ENCODE data around the gene ROPN1.
A peak's percentile ranks its signal among the peaks of the same experiment; 100 is the strongest.
"Not testable (repeated sequence)": the region's sequence is repeated elsewhere in the genome, so short reads cannot be mapped to it uniquely, and the experiment has no call there.

The ROPN1 gene

DNA sequence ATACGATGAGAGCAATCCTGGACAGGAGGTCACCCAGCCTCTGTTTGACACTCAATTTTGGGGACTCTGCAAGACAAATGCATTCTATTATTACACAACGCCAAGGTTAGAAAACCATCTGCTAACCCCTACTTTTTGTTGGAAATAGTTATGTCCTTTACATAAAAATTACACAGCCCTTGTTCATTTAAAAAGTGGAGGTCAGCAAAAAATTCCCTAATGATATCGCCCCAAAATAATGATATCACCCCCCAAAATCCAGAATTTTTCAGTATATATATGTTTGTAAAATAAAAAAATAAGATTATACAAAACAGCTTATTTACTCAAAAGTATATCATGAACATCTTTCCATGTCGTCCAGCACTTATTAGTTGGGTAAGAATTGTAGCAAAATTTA is 11.4 kb downstream of the ROPN1 start:
- no peak for DNase-seq
- no CpG with 5 or more reads among the region's 4 CpGs for WGBS (ENCODE audit: insufficient coverage)
- ChIA-PET POLR2A (no interaction called here), CTCF (interaction anchor here (1.1 to 1.9 kb wide), 4 partner anchors 9 to 39 kb away, joined by 4 to 9 read pairs (median 6); partner anchors contain the start of gene CCDC14)
- H3K4me1 ChIP-seq (ENCODE audit: control extremely low read depth in 1 of 4, control insufficient read depth in 4 of 4, insufficient read depth in 4 of 4, low read length in 3 of 4) = peaks cover 0 to 5% (median 2%) of the 10 kb centered on the region in 4 experiments
- H3K9me3 ChIP-seq (ENCODE audit: control extremely low read depth in 1 of 5, control insufficient read depth in 4 of 5, insufficient read depth in 2 of 5, low read depth in 1 of 5, low read length in 4 of 5) = peaks cover 0 to 3% (median 0%) of the 10 kb centered on the region in 5 experiments
- no peak overlapping the region for H3K4me3 ChIP-seq (ENCODE audit: control insufficient read depth in 1 of 7, extremely low read depth in 1 of 7, insufficient read depth in 4 of 7, low read depth in 2 of 7, low read length in 6 of 7)
- no peaks in the 10 kb centered on the region for H3K36me3 ChIP-seq (ENCODE audit: control insufficient read depth in 4 of 4, insufficient read depth in 4 of 4, low read length in 3 of 4)
- peaks cover 4 to 36% (median 21%) of the 10 kb centered on the region in 5 experiments for H3K27me3 ChIP-seq (replicated peaks in 2 of 5; ENCODE audit: control insufficient read depth in 4 of 5, insufficient read depth in 5 of 5, low read length in 4 of 5)
- no peak overlapping the region for H3K27ac ChIP-seq (ENCODE audit: insufficient read depth in 1 of 2, low read depth in 1 of 2, low read length in 2 of 2, poor library complexity in 1 of 2, severe bottlenecking in 2 of 2)

DNA sequence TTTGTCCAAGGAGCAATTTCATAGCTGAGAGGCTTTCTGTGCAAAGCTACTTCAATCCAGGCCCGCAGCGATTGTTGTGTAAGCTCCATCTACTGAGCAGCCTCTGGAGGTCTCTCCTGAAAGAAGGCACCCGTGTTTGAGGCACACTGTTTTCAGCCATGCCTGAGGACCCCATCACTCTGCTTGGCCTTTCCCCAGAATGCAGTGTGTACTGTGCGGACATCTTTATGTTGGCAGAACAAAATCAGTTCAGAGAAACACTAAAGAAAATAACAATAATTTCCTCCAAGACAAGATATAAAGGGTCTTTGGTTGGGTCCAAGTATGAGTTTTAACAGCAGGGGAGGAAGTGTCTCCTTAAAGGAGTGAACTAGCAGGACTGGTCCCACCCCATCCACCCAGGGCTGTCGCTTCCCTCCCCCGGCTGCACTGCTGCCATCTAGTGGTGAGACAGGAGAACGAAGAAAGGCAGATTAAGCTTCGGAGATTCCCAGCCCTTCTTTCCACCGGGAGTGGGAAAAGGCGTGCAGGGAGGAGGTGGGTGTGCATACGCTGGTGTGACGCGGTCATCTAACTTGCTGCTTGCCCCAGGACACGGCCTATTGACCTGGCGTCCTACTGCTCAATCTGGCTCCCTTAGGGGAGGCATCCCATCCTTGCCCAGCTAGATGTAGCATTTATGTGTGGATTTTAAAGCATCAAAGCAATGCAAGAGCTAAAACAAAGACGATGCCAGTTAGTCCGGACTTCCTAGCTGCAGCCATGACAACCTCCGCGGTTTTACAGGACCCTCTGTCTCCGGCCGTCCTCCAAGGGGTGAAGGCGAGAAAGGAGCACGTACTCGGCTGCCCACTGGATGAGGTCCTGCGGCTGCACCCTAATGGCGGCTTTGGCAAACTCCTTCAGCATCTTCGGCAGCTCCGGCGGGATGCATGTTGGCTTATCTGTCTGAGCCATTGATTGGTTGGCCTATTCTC is 12.1 kb downstream of the ROPN1 start:
- H3K4me3 ChIP-seq (ENCODE audit: control insufficient read depth in 1 of 7, extremely low read depth in 1 of 7, insufficient read depth in 4 of 7, low read depth in 2 of 7, low read length in 6 of 7) = peak overlapping the region in 2 of 7 experiments; percentile 19 to 53
- H3K4me1 ChIP-seq (ENCODE audit: control extremely low read depth in 1 of 4, control insufficient read depth in 4 of 4, insufficient read depth in 4 of 4, low read length in 3 of 4); H3K9me3 ChIP-seq (ENCODE audit: control extremely low read depth in 1 of 5, control insufficient read depth in 4 of 5, insufficient read depth in 2 of 5, low read depth in 1 of 5, low read length in 4 of 5); POLR2A ChIA-PET; H3K27ac ChIP-seq (ENCODE audit: insufficient read depth in 1 of 2, low read depth in 1 of 2, low read length in 2 of 2, poor library complexity in 1 of 2, severe bottlenecking in 2 of 2); H3K36me3 ChIP-seq (ENCODE audit: control insufficient read depth in 4 of 4, insufficient read depth in 4 of 4, low read length in 3 of 4): not testable (repeated sequence)
- CTCF ChIA-PET = interaction anchor here (1.1 to 1.9 kb wide), 4 partner anchors 9 to 39 kb away, joined by 4 to 9 read pairs (median 6); partner anchors contain the start of gene CCDC14
- peak in 2 of 3 donors; percentile 18 to 22 for DNase-seq
- 18% methylated on average over 16 of the region's 29 CpGs for WGBS (ENCODE audit: insufficient coverage)
- peaks cover 4 to 34% (median 21%) of the 10 kb centered on the region in 5 experiments for H3K27me3 ChIP-seq (replicated peaks in 2 of 5; ENCODE audit: control insufficient read depth in 4 of 5, insufficient read depth in 5 of 5, low read length in 4 of 5)

DNA sequence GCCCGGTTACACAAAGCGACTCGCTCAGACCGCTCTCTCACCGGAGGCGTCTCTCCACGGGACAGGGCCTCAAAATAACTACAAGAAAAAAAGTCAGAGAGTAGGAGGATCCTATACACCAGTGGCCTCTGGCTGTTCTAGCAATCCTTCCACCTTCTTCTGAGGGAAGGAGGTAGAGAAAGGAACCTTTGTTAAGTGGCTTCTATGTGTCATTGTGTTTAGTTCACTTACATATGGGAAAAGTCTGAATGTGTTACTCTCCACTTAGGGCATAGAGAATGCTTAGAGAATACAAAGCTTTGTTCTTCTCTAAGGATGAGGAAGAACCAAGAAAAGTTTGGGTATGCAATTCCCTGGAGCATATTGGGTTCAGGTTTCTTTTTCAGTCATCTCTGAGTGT is 15.0 kb downstream of the ROPN1 start:
- DNase-seq; H3K27ac ChIP-seq (ENCODE audit: insufficient read depth in 1 of 2, low read depth in 1 of 2, low read length in 2 of 2, poor library complexity in 1 of 2, severe bottlenecking in 2 of 2); CTCF ChIA-PET; H3K4me3 ChIP-seq (ENCODE audit: control insufficient read depth in 1 of 7, extremely low read depth in 1 of 7, insufficient read depth in 4 of 7, low read depth in 2 of 7, low read length in 6 of 7); POLR2A ChIA-PET; H3K9me3 ChIP-seq (ENCODE audit: control extremely low read depth in 1 of 5, control insufficient read depth in 4 of 5, insufficient read depth in 2 of 5, low read depth in 1 of 5, low read length in 4 of 5); H3K4me1 ChIP-seq (ENCODE audit: control extremely low read depth in 1 of 4, control insufficient read depth in 4 of 4, insufficient read depth in 4 of 4, low read length in 3 of 4); H3K36me3 ChIP-seq (ENCODE audit: control insufficient read depth in 4 of 4, insufficient read depth in 4 of 4, low read length in 3 of 4): not testable (repeated sequence)
- H3K27me3 ChIP-seq (replicated peaks in 2 of 5; ENCODE audit: control insufficient read depth in 4 of 5, insufficient read depth in 5 of 5, low read length in 4 of 5) = peaks cover 2 to 21% (median 14%) of the 10 kb centered on the region in 5 experiments
- WGBS (ENCODE audit: insufficient coverage) = no CpG with 5 or more reads among the region's 7 CpGs

DNA sequence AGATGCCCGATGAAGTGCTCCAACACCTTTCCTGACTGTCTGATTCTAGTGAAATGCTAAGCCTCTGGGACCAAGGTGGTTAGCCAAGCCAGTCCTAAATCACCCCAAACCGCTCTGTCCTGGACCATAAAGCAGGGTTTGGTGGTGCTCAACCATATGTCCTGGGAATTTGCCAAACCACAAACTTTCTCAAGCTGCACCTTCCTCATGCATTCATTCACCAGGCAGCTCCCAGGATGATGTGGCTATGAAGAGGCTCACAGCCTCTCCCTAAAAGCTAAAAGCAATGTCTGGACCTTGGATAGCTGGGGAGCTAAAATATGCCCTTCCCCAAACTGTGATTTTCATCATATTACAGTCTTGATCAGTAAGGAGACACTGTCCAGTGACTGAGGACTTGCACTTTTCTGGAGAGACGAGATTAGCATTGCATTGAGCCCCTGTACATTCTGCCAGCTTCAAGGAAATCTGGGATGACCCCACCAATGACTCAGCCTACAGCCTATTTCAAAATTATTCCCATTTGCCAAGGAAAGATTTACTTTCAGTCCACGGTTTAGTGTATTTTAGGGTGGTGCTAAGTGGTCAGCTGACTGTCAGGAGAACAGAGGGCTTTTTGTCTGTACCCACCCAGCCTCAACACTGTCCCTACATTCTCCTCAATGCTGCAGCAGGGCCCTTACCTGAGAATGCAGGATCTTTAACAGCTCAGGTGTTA is 15.6 kb downstream of the ROPN1 start:
- WGBS (ENCODE audit: insufficient coverage) = 95% methylated on average over 2 of the region's 4 CpGs
- H3K9me3 ChIP-seq (ENCODE audit: control extremely low read depth in 1 of 5, control insufficient read depth in 4 of 5, insufficient read depth in 2 of 5, low read depth in 1 of 5, low read length in 4 of 5); CTCF ChIA-PET: not testable (repeated sequence)

DNA sequence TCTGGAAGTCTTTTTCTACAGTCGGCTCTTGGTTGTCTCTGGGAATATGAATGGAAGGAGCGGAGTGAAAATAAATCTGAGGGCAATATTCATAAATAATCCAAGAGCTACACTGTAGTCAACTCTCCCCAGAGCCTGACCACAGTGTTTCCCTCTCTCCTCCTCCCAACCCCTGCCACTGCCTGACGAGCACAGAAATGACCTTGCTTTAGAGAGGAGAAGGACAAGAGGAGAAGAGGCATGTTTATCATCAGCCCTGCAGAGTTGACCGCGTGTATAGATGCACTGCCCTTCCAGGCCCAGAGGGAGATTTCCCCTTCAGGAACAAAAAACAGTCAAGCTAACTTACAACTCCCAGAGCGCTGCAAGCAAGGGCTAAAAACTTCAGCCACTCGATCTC is 16.9 kb downstream of the ROPN1 start:
- POLR2A ChIA-PET; H3K4me3 ChIP-seq (ENCODE audit: control insufficient read depth in 1 of 7, extremely low read depth in 1 of 7, insufficient read depth in 4 of 7, low read depth in 2 of 7, low read length in 6 of 7); CTCF ChIA-PET; H3K36me3 ChIP-seq (ENCODE audit: control insufficient read depth in 4 of 4, insufficient read depth in 4 of 4, low read length in 3 of 4); H3K4me1 ChIP-seq (ENCODE audit: control extremely low read depth in 1 of 4, control insufficient read depth in 4 of 4, insufficient read depth in 4 of 4, low read length in 3 of 4); H3K27ac ChIP-seq (ENCODE audit: insufficient read depth in 1 of 2, low read depth in 1 of 2, low read length in 2 of 2, poor library complexity in 1 of 2, severe bottlenecking in 2 of 2); H3K9me3 ChIP-seq (ENCODE audit: control extremely low read depth in 1 of 5, control insufficient read depth in 4 of 5, insufficient read depth in 2 of 5, low read depth in 1 of 5, low read length in 4 of 5); DNase-seq; H3K27me3 ChIP-seq (replicated peaks in 2 of 5; ENCODE audit: control insufficient read depth in 4 of 5, insufficient read depth in 5 of 5, low read length in 4 of 5): not testable (repeated sequence)
- WGBS (ENCODE audit: insufficient coverage) = no CpG with 5 or more reads among the region's 7 CpGs

More for the DNA sequence above, 15.6 kb downstream of the ROPN1 start:
- H3K27me3 ChIP-seq (replicated peaks in 2 of 5; ENCODE audit: control insufficient read depth in 4 of 5, insufficient read depth in 5 of 5, low read length in 4 of 5) = peaks cover 0 to 15% (median 9%) of the 10 kb centered on the region in 5 experiments
- H3K4me1 ChIP-seq (ENCODE audit: control extremely low read depth in 1 of 4, control insufficient read depth in 4 of 4, insufficient read depth in 4 of 4, low read length in 3 of 4); POLR2A ChIA-PET; H3K27ac ChIP-seq (ENCODE audit: insufficient read depth in 1 of 2, low read depth in 1 of 2, low read length in 2 of 2, poor library complexity in 1 of 2, severe bottlenecking in 2 of 2); DNase-seq; H3K36me3 ChIP-seq (ENCODE audit: control insufficient read depth in 4 of 4, insufficient read depth in 4 of 4, low read length in 3 of 4); H3K4me3 ChIP-seq (ENCODE audit: control insufficient read depth in 1 of 7, extremely low read depth in 1 of 7, insufficient read depth in 4 of 7, low read depth in 2 of 7, low read length in 6 of 7): not testable (repeated sequence)

DNA sequence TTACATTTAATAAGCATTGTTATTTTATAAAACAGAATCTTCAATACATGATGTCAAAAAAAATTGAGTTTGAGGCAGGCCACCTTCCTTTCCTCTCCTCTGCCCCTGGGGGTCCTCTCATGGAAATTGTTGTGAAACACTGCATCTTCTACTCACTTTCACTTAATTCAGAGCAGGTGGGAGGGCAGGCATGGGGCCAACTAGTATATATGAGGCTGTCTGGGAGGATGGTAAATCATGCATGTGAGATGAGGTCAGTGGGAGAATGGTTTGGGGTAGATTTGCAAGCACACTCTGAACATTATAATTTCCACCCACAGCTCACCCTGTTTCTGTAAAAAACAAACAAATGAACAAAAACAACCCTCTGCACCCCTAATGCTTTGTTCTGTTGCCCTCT is 20.5 kb downstream of the ROPN1 start:
- Histone ChIP-seq H3K27me3 (replicated peaks in 2 of 5; ENCODE audit: control insufficient read depth in 4 of 5, insufficient read depth in 5 of 5, low read length in 4 of 5) (peaks cover 0 to 2% (median 0%) of the 10 kb centered on the region in 5 experiments), H3K27ac (ENCODE audit: insufficient read depth in 1 of 2, low read depth in 1 of 2, low read length in 2 of 2, poor library complexity in 1 of 2, severe bottlenecking in 2 of 2) (no peak overlapping the region), H3K4me3 (ENCODE audit: control insufficient read depth in 1 of 7, extremely low read depth in 1 of 7, insufficient read depth in 4 of 7, low read depth in 2 of 7, low read length in 6 of 7) (no peak overlapping the region), H3K9me3 (ENCODE audit: control extremely low read depth in 1 of 5, control insufficient read depth in 4 of 5, insufficient read depth in 2 of 5, low read depth in 1 of 5, low read length in 4 of 5) (no peaks in the 10 kb centered on the region), H3K4me1 (ENCODE audit: control extremely low read depth in 1 of 4, control insufficient read depth in 4 of 4, insufficient read depth in 4 of 4, low read length in 3 of 4) (no peaks in the 10 kb centered on the region), H3K36me3 (ENCODE audit: control insufficient read depth in 4 of 4, insufficient read depth in 4 of 4, low read length in 3 of 4) (no peaks in the 10 kb centered on the region)
- CTCF ChIA-PET = interaction anchor here (1.7 kb wide), 1 partner anchor 30 kb away, joined by 4 read pairs; no protein-coding TSS in a partner anchor
- DNase-seq = no peak
- POLR2A ChIA-PET = no interaction called here

DNA sequence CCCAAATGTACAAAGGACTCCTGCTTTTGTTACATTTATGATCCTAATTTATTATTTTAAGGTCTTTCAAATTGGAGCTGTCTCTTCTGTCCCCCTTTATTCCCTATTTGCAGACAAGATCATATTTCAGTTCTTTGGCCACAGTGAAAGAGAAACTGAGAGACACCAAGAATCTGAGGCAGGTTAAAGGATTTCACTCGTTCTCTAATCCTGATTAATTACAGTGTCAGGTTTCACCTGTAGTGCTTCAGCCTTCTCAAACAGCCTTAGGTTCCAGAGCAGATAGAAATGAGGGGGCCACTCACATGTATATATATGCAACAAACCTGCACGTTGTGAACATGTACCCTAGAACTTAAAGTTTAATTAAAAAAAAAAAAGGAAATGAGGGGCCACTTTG is 24.7 kb downstream of the ROPN1 start:
- CTCF ChIA-PET; H3K27me3 ChIP-seq (replicated peaks in 2 of 5; ENCODE audit: control insufficient read depth in 4 of 5, insufficient read depth in 5 of 5, low read length in 4 of 5); H3K9me3 ChIP-seq (ENCODE audit: control extremely low read depth in 1 of 5, control insufficient read depth in 4 of 5, insufficient read depth in 2 of 5, low read depth in 1 of 5, low read length in 4 of 5); POLR2A ChIA-PET; H3K4me3 ChIP-seq (ENCODE audit: control insufficient read depth in 1 of 7, extremely low read depth in 1 of 7, insufficient read depth in 4 of 7, low read depth in 2 of 7, low read length in 6 of 7); H3K36me3 ChIP-seq (ENCODE audit: control insufficient read depth in 4 of 4, insufficient read depth in 4 of 4, low read length in 3 of 4); DNase-seq; H3K4me1 ChIP-seq (ENCODE audit: control extremely low read depth in 1 of 4, control insufficient read depth in 4 of 4, insufficient read depth in 4 of 4, low read length in 3 of 4); H3K27ac ChIP-seq (ENCODE audit: insufficient read depth in 1 of 2, low read depth in 1 of 2, low read length in 2 of 2, poor library complexity in 1 of 2, severe bottlenecking in 2 of 2): not testable (repeated sequence)
- WGBS (ENCODE audit: insufficient coverage) = 80% methylated on average over 2 of the region's 2 CpGs
